NCI-H2196 (cell line): ENCODE data around the gene MAP1LC3B.

Experiments used
- DNase-seq: peaks from one replicate; lab custom pipeline; 2025; ENCODE audit not compliant: unreplicated experiment; lab: John Stamatoyannopoulos, UW

The MAP1LC3B gene

GRCh38 chr16:87391950-87392820 is at the start of gene MAP1LC3B:
Gene MAP1LC3B, plus strand, starts transcription at chr16:87392336. Its CDS starts 92 bp downstream, at chr16:87392428.
- peak; percentile 86 for DNase-seq

DNA sequence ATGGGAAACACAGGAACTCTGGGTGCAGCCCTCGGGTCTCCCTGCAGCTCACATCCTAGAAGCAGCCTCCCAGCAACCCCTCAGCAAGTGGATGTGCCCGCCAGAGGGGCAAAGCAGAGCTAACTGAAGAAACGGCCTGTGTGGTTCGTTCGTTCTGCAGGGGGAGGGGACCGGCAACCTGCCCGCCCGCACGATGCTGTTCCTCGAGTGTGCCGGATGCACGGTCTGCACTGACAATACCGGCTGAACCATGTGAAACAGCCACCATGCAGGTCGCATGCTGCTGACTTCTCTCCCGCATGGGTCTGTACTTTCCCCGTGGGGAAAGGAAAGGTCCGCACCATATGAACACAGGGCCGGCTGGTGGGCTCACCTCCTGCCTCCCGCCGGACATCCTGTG is 49.6 kb upstream of the MAP1LC3B start:
- no peak for DNase-seq

DNA sequence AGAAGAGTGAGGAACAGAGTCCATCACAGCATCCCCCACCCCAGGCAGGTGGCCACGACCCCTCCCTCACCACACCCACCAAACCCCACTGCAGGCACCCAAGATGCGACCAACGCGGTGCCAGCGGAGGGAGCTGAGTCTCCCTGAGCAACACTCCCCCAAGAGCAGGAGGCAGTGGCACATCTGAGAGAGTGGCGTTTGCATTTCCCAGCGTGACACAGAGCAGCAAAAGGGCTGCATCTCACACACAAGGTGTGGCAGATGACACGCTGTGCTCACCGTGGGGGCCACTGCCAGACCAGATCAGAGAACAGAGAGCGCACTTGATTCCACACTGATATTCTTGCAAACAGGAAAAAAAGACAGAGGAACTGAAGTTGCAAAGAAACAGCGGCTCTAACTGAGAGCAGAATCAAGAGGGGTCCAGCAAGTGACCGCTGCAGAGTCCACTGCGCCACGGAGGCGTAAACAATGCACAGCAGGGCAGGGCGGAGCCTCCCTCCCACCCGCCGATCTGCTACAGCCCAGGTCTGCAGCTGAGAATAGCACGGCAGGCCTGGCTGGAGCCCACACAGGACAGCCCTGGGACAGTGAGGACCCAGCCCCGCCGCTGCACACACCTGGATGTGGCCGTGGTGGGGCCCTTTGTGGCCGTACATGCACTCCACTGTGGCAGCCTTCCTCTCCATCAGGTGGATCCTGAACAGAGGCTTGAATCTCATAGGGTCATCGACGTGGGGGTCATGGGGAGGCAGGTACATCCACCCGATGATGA is 49.0 kb upstream of the MAP1LC3B start:
- DNase-seq: no peak

DNA sequence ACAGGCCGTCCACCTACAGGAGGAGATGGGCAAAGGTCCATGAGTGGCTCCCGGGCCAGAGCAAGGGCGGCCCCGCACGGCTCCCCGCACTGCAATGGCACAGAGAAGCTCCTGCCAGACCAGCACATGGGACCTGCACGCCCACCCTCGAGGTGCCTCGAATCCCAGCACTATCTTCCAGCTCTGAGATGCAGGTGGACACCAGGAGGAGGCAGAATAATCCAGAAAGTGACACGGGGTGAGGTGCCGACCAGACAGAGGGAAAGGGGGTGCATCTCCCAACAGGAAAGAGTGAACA is 48.4 kb upstream of the MAP1LC3B start:
- DNase-seq: no peak

- DNase-seq: no peak
Measured at GRCh38 chr16:87344165-87344930, 47.8 kb upstream of the MAP1LC3B start.

GRCh38 chr16:87344931-87345631 is 47.1 kb upstream of the MAP1LC3B start:
- DNase-seq: no peak

- DNase-seq: no peak
Measured at GRCh38 chr16:87345726-87346424, 46.3 kb upstream of the MAP1LC3B start.

DNA sequence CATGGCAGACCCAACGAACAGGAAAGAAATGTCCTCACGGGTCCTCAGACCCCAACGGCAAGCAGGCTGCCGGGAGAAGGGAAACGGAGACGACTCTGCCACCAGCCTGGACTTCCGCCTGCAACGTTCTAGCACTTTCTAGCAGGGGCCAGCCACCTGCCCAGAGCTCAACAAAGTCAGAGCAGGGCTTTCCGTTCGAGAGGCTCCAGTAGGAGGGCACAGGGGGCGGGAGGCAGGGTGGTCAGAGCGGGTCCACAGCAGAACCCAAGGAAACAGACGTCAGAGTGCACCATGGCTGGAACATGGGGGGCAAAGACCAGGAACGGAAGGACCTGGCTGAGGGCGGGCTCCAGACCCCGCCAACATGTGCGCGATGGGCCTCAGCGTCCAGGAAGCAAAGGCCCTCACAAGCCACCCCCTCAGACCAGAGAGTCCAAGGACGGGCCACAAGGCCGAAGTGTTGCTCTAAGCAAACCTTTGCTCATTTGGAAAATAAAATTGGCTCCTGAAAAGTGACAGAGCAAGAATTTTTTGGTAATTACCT is 45.5 kb upstream of the MAP1LC3B start:
- no peak for DNase-seq

DNA sequence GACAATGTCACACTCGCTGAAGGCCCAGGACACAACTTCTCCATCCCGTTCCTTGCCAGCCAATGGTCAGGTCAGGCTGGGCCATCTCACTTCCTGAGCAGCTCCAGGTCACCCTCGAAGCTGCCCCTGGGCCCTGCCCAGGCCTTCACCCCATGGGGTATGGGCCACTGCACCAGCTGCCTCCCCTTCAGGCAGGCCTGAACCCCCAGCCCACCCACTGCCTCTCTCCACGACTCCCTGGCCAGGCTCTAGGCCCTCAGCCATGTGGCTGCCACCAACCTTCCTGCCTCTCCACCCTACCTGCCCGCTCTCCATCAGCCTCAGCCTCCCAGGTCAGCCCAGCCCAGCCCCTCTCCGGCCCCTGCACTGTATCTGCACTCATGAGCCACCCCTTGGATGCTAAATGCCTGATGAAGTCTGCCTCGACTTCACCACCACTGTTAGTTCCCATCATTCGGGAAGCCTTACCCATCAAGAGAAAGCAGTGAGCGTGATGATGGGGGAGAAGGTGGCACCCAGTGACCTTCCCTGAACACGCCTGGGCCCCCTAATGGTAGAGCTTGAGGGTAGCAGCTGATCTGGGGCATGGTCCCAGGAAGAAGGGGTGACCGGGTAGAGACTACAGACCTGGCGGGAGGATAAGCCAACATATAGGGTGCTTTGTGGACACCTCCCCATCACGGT is 44.1 kb upstream of the MAP1LC3B start:
- DNase-seq: no peak

- DNase-seq: no peak
Measured at GRCh38 chr16:87348616-87349157, 43.4 kb upstream of the MAP1LC3B start.

DNA sequence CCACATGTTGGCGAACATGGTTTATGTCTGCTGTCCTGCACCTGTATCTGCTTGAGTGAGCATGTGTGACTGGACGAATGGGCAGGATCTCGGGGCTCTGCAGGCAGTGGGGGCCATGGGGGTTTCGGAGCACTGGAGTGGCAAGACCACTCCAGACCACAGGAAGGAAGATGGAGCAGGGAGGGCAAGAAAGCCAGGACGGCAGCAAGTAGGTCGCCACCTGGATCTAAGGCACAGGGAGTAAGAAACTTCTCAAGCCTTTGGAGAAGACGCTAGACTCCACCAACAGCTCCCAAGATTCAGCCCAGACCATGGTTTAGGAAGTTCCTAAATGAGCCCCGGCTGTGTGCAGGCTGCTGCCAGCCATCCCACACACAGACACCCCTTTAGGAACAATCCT is 42.1 kb upstream of the MAP1LC3B start:
- no peak for DNase-seq

- no peak for DNase-seq
Measured at GRCh38 chr16:87350681-87351319, 41.3 kb upstream of the MAP1LC3B start.

DNA sequence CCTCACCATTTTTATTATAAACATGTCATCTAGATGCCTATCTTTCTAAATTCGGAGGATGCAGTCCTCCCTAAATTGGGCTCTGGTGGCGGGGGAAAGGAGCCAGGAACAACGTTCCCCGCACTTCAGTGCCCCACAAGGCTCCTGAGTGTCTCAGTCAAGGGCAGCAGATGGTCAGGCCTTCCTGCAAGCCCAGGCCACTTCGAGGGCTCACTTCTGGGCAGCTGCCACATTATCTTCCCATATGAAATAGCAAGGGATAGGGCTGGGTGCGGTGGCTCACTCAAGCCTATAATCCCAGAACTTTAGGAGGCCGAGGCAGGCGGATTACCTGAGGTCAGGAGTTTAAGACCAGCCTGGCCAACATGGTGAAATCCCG is 40.8 kb upstream of the MAP1LC3B start:
- DNase-seq: no peak

DNA sequence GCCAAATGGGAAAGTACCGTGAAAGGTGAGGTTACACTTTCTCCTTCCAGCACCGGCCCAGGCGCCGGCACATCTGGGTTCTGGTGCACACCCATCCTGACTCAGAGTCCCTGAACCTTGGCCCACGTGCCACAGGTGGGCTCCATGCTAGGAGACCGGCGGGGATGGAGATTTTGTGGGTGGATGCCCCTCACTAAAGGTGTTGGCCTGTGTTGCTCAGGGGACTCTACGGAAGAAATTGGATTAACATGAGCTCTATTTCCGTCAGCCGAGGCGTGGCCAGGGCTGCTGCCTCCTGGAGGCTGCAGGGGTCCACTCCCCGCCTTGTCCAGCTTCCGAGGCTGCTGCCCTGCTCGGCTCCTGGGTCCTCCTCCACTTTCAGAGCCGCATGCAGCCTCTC is 39.3 kb upstream of the MAP1LC3B start:
- DNase-seq: no peak

DNA sequence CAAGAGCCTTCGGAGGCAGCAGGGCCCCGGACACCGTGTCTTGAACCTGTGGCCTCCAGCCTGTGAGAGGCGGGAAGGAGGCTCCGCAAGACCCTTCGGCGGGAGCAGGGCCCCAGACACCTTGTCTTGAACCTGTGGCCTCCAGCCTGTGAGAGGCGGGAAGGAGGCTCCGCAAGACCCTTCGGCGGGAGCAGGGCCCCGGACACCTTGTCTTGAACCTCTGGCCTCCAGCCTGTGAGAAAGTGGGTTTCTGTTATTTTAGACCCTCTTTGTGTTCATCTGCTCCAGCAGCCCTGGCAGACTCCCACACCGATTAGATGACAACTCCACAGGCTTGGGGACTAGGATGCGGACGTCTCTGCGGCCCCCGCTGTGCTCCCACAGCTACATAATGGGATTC is 38.5 kb upstream of the MAP1LC3B start:
- DNase-seq: no peak

GRCh38 chr16:87356491-87356853 is 35.7 kb upstream of the MAP1LC3B start:
- no peak for DNase-seq

DNA sequence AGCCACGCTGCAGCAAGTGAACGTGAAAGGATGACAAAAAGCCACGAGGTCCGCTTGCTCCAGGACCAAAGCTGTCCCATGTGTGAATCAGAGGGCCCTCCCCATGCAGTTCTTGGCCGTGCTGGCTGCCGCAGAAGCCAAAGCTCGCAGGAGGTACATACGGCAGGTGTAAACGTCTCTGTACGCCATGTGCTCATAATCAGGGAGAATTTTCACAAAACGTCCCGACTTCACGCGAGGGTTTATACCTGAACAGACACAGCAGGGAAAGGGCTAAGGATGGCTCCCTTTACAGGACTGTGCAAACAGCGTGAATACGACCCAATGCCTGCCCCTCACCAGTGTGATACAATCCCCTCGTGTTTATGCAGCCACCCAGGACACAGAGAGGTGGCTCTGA is 33.9 kb upstream of the MAP1LC3B start:
- no peak for DNase-seq

DNA sequence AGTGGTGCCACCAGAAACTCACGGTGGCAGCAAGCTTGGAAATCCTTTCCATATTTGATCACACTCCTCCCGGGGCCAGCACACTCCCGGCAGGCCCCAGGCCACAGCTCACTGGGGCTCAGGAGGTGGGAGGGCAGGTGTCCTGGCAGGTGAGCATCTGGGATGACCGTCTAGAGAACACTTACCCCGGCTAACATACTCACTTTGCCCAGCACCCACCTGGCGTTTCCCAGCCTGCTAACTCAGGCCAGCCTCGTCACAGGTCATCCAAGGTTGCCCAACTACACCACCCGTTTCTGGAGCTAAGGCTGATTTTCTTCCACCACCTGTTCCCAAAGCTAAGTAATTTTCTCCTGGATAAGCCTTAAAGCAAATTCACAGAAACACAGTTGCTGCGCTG is 33.4 kb upstream of the MAP1LC3B start:
- no peak for DNase-seq

DNA sequence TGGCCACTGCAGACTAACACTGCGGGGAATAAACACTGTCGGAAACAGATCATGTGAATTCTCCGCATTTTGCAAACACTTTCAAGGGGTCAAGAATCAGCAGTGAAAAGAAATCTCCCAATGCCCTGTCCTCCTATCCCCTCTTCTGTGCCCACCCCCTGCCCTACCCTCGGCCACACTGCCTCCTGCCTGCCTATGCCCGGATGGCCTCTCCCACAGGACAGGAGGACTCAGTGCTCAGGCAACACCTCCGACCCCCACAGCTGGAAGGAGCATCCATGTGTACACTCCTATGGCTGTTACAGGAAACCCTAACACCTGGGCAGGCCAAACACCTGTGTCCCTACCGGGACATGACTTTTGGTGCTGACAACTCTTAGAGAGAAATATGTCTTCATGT is 33.0 kb upstream of the MAP1LC3B start:
- DNase-seq: no peak
